Retinal pigment epithelial cell (primary cell): ENCODE measurements around the gene ENDOG.

Experiments
- DNase-seq: peaks from one replicate; pipeline ENCODE4 v3.0.0-alpha.2; 2010; ENCODE audit warnings: low read depth
- H3K4me3 ChIP-seq: 2 replicates; pipeline ENCODE4 v1.5.1; 2011; ENCODE audit warnings: mild to moderate bottlenecking, low read length, control low read depth, moderate library complexity
- TF ChIP-seq, protein P1 (sequence below): conservative IDR thresholded peaks from 2 replicates; pipeline ENCODE4 v1.5.1; 2011; ENCODE audit warnings: low read depth, low read length, control low read depth, inconsistent platforms

Gene ENDOG

GRCh38 chr9:128818099-128818838 is at the start of gene ENDOG:
ENDOG (plus strand) TSS chr9:128818500; CDS start chr9:128818685, 185 bp downstream.
- peak; percentile 82 for DNase-seq
- peak within 1 kb of the TSS; percentile 65 for H3K4me3 ChIP-seq
- TF ChIP-seq, protein P1, sequence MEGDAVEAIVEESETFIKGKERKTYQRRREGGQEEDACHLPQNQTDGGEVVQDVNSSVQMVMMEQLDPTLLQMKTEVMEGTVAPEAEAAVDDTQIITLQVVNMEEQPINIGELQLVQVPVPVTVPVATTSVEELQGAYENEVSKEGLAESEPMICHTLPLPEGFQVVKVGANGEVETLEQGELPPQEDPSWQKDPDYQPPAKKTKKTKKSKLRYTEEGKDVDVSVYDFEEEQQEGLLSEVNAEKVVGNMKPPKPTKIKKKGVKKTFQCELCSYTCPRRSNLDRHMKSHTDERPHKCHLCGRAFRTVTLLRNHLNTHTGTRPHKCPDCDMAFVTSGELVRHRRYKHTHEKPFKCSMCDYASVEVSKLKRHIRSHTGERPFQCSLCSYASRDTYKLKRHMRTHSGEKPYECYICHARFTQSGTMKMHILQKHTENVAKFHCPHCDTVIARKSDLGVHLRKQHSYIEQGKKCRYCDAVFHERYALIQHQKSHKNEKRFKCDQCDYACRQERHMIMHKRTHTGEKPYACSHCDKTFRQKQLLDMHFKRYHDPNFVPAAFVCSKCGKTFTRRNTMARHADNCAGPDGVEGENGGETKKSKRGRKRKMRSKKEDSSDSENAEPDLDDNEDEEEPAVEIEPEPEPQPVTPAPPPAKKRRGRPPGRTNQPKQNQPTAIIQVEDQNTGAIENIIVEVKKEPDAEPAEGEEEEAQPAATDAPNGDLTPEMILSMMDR = peak; percentile 98

- DNase-seq = no peak
- no peak overlapping the region for H3K4me3 ChIP-seq
- TF ChIP-seq, protein P1 = no peak
Observed at GRCh38 chr9:128768606-128769005, 49.7 kb upstream of the ENDOG start.

DNA sequence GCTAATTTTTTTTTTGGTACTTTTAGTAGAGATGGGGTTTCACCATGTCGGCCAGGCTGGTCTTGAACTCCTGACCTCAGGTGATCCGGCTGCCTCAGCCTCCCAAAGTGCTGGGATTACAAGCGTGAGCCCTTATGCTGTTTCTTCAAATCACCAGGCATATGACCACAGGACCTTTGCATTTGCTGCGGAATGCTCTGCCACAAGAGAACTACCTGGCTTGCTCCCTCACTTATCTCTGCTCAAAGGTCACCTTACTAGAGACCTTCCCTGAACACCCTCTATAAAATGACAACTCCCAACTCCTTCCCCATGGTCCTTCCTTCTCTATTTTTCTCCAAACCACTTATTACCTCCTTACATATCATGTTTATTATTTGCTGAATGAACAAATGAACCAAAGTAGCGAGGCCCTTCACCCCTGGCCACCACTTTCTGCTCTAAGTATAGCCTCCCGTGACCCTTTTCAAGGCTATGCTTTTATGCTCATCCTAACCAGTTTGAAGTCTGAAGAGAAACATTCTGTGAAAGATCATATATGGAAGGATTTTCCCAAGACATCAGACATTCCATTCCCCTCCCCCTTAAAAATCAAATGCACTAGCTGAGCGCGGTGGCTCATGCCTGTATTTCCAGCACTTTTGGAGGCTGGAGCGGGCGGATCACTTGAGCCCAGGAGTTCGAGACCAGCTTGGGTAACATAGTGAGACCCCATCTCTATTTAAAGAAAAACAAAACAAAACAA is 47.8 kb upstream of the ENDOG start:
- no peak for DNase-seq
- H3K4me3 ChIP-seq = peak overlapping the region; percentile 96
- TF ChIP-seq, protein P1 = no peak

GRCh38 chr9:128771094-128771721 is 47.1 kb upstream of the ENDOG start:
- peak overlapping the region; percentile 96 for H3K4me3 ChIP-seq
- DNase-seq = no peak
- TF ChIP-seq, protein P1 = peak; percentile 5

- DNase-seq = peak; percentile 53
- TF ChIP-seq, protein P1 = no peak
- H3K4me3 ChIP-seq = peak within 1 kb of the TSS; percentile 96
Observed at GRCh38 chr9:128771745-128772519, 46.4 kb upstream of the ENDOG start, which contains the start of gene ZER1. ZER1 (minus strand) TSS chr9:128771927; CDS start chr9:128755565, 16,362 bp downstream.

- no peak for DNase-seq
- no peak overlapping the region for H3K4me3 ChIP-seq
- TF ChIP-seq, protein P1 = no peak
Observed at GRCh38 chr9:128773049-128773448, 45.3 kb upstream of the ENDOG start.
